Activated naive CD4-positive, alpha-beta T cell treated with anti-CD3 and anti-CD28 coated beads, Interleukin-2, amount 50 U/mL, for 24 hours (primary cell): Measurements from ENCODE around the gene BHMT.

Experiments
- H3K27ac Mint-ChIP-seq: one replicate; pipeline ENCODE4 v1.8.0; 2021; ENCODE audit warnings: mild to moderate bottlenecking, mixed read lengths
- H3K27me3 Mint-ChIP-seq: one replicate; pipeline ENCODE4 v1.8.0; 2021; ENCODE audit warnings: mixed read lengths
- H3K36me3 Mint-ChIP-seq: one replicate; pipeline ENCODE4 v1.8.0; 2021; ENCODE audit warnings: mixed read lengths
- H3K4me1 Mint-ChIP-seq: one replicate; pipeline ENCODE4 v1.8.0; 2021; ENCODE audit warnings: mixed read lengths
- H3K4me3 Mint-ChIP-seq: one replicate; pipeline ENCODE4 v1.8.0; 2021; ENCODE audit warnings: mild to moderate bottlenecking, mixed read lengths
- H3K9me3 Mint-ChIP-seq: one replicate; pipeline ENCODE4 v1.8.0; 2021; ENCODE audit warnings: mixed read lengths

Gene BHMT

GRCh38 chr5:79111387-79111959, at the start of gene BHMT:
Gene BHMT, plus strand, starts transcription at chr5:79111809. Its CDS starts 77 bp downstream, at chr5:79111886.
- Mint-ChIP-seq H3K36me3 (no peaks in the 10 kb centered on the region), H3K27ac (no peak within 1 kb of the TSS), H3K9me3 (no peaks in the 10 kb centered on the region), H3K27me3 (peaks cover 25% of the 10 kb centered on the region), H3K4me3 (no peak within 1 kb of the TSS), H3K4me1 (no peaks in the 10 kb centered on the region)

GRCh38 chr5:79062436-79062835, 49.2 kb upstream of the BHMT start:
- no peak overlapping the region for H3K27ac Mint-ChIP-seq
- no peaks in the 10 kb centered on the region for H3K9me3 Mint-ChIP-seq
- no peaks in the 10 kb centered on the region for H3K4me1 Mint-ChIP-seq
- H3K27me3 Mint-ChIP-seq: peaks cover 7% of the 10 kb centered on the region
- H3K4me3 Mint-ChIP-seq: no peak overlapping the region
- no peaks in the 10 kb centered on the region for H3K36me3 Mint-ChIP-seq

GRCh38 chr5:79069488-79070349, 41.9 kb upstream of the BHMT start, which contains the start of the genes BHMT2 and DMGDH:
Gene BHMT2, plus strand, starts transcription at chr5:79069767. Its CDS starts 16 bp downstream, at chr5:79069783.
Gene DMGDH, minus strand, starts transcription at chr5:79069674. Its CDS starts 54 bp downstream, at chr5:79069620.
- Mint-ChIP-seq H3K27me3 (peaks cover 27% of the 10 kb centered on the region), H3K36me3 (no peaks in the 10 kb centered on the region), H3K4me3 (no peak within 1 kb of the TSS), H3K9me3 (peaks cover 6% of the 10 kb centered on the region), H3K4me1 (no peaks in the 10 kb centered on the region), H3K27ac (no peak within 1 kb of the TSS)

GRCh38 chr5:79070350-79070667, 41.3 kb upstream of the BHMT start:
- Mint-ChIP-seq H3K36me3 (no peaks in the 10 kb centered on the region), H3K27ac (no peak overlapping the region), H3K4me3 (no peak overlapping the region), H3K4me1 (no peaks in the 10 kb centered on the region), H3K9me3 (peaks cover 6% of the 10 kb centered on the region), H3K27me3 (peaks cover 27% of the 10 kb centered on the region)

- peaks cover 13% of the 10 kb centered on the region for H3K27me3 Mint-ChIP-seq
Measured at GRCh38 chr5:79074641-79075040, 37.0 kb upstream of the BHMT start.

GRCh38 chr5:79075646-79076426, 35.8 kb upstream of the BHMT start:
- H3K27me3 Mint-ChIP-seq: peaks cover 10% of the 10 kb centered on the region
- H3K9me3 Mint-ChIP-seq: no peaks in the 10 kb centered on the region
- peaks cover 7% of the 10 kb centered on the region for H3K4me1 Mint-ChIP-seq
- no peak overlapping the region for H3K4me3 Mint-ChIP-seq
- H3K27ac Mint-ChIP-seq: no peak overlapping the region
- H3K36me3 Mint-ChIP-seq: no peaks in the 10 kb centered on the region

More at GRCh38 chr5:79074641-79075040, 37.0 kb upstream of the BHMT start:
- no peaks in the 10 kb centered on the region for H3K9me3 Mint-ChIP-seq
- peaks cover 7% of the 10 kb centered on the region for H3K4me1 Mint-ChIP-seq
- no peak overlapping the region for H3K4me3 Mint-ChIP-seq
- H3K27ac Mint-ChIP-seq: no peak overlapping the region
- H3K36me3 Mint-ChIP-seq: no peaks in the 10 kb centered on the region

GRCh38 chr5:79076819-79077218, 34.8 kb upstream of the BHMT start:
- Mint-ChIP-seq H3K27ac (no peak overlapping the region), H3K36me3 (no peaks in the 10 kb centered on the region), H3K27me3 (peaks cover 1% of the 10 kb centered on the region), H3K4me1 (peaks cover 7% of the 10 kb centered on the region), H3K4me3 (no peak overlapping the region), H3K9me3 (no peaks in the 10 kb centered on the region)

- Mint-ChIP-seq H3K27ac (no peak overlapping the region), H3K4me1 (peaks cover 7% of the 10 kb centered on the region), H3K9me3 (no peaks in the 10 kb centered on the region), H3K36me3 (no peaks in the 10 kb centered on the region), H3K4me3 (no peak overlapping the region), H3K27me3 (peaks cover 1% of the 10 kb centered on the region)
Measured at GRCh38 chr5:79077680-79078365, 33.8 kb upstream of the BHMT start.

GRCh38 chr5:79080804-79081203, 30.8 kb upstream of the BHMT start:
- Mint-ChIP-seq H3K4me1 (peaks cover 7% of the 10 kb centered on the region), H3K9me3 (no peaks in the 10 kb centered on the region), H3K27me3 (peaks cover 1% of the 10 kb centered on the region), H3K36me3 (no peaks in the 10 kb centered on the region), H3K4me3 (no peak overlapping the region), H3K27ac (no peak overlapping the region)

- Mint-ChIP-seq H3K9me3 (no peaks in the 10 kb centered on the region), H3K4me3 (no peak overlapping the region), H3K36me3 (no peaks in the 10 kb centered on the region), H3K4me1 (peaks cover 7% of the 10 kb centered on the region), H3K27me3 (peaks cover under 1% of the 10 kb centered on the region), H3K27ac (no peak overlapping the region)
Measured at GRCh38 chr5:79081779-79082178, 29.8 kb upstream of the BHMT start.

- H3K9me3 Mint-ChIP-seq: no peaks in the 10 kb centered on the region
- no peak overlapping the region for H3K27ac Mint-ChIP-seq
- peaks cover 2% of the 10 kb centered on the region for H3K27me3 Mint-ChIP-seq
- no peaks in the 10 kb centered on the region for H3K4me1 Mint-ChIP-seq
- H3K4me3 Mint-ChIP-seq: no peak overlapping the region
- H3K36me3 Mint-ChIP-seq: no peaks in the 10 kb centered on the region
Measured at GRCh38 chr5:79086116-79086515, 25.5 kb upstream of the BHMT start.

GRCh38 chr5:79088507-79088906, 23.1 kb upstream of the BHMT start:
- Mint-ChIP-seq H3K4me1 (no peaks in the 10 kb centered on the region), H3K27me3 (peaks cover 2% of the 10 kb centered on the region), H3K27ac (no peak overlapping the region), H3K36me3 (no peaks in the 10 kb centered on the region), H3K4me3 (no peak overlapping the region), H3K9me3 (no peaks in the 10 kb centered on the region)

- Mint-ChIP-seq H3K4me3 (no peak overlapping the region), H3K27ac (no peak overlapping the region), H3K27me3 (peaks cover 6% of the 10 kb centered on the region), H3K36me3 (peaks cover 2% of the 10 kb centered on the region), H3K9me3 (no peaks in the 10 kb centered on the region), H3K4me1 (no peaks in the 10 kb centered on the region)
Measured at GRCh38 chr5:79091064-79091463, 20.5 kb upstream of the BHMT start.

GRCh38 chr5:79093762-79094161, 17.8 kb upstream of the BHMT start:
- H3K9me3 Mint-ChIP-seq: no peaks in the 10 kb centered on the region

GRCh38 chr5:79105868-79106267, 5.7 kb upstream of the BHMT start:
- H3K4me3 Mint-ChIP-seq: no peak overlapping the region
- no peak overlapping the region for H3K27ac Mint-ChIP-seq
- H3K4me1 Mint-ChIP-seq: no peaks in the 10 kb centered on the region
- H3K27me3 Mint-ChIP-seq: peaks cover 16% of the 10 kb centered on the region
- no peaks in the 10 kb centered on the region for H3K36me3 Mint-ChIP-seq
- H3K9me3 Mint-ChIP-seq: no peaks in the 10 kb centered on the region

More at GRCh38 chr5:79093762-79094161, 17.8 kb upstream of the BHMT start:
- no peak overlapping the region for H3K4me3 Mint-ChIP-seq
- peaks cover 6% of the 10 kb centered on the region for H3K27me3 Mint-ChIP-seq
- H3K36me3 Mint-ChIP-seq: peaks cover 2% of the 10 kb centered on the region
- no peaks in the 10 kb centered on the region for H3K4me1 Mint-ChIP-seq
- no peak overlapping the region for H3K27ac Mint-ChIP-seq
